Activated B cell treated with CpG ODN at 0.5 μM for 24 hours (primary cell): Measurements from ENCODE around the gene SRD5A3. TPM values are rescaled to one million over a fixed set of nuclear protein-coding genes. Genes with fewer than 3 reads are reported as not detected.
"Not testable (repeated sequence)": the region's sequence is repeated elsewhere in the genome, so short reads cannot be mapped to it uniquely, and the experiment has no call there.

Experiments used
- ATAC-seq: fragments of 200-7000 bp; cut with Tn5 transposase; one replicate; pipeline ENCODE4 v1.10.0; 2021; ENCODE audit warnings: low read depth, mild to moderate bottlenecking, moderate library complexity
- CTCF ChIA-PET: fragments of 350-600 bp; sonication (Branson Sonifier 250); formaldehyde crosslinking; loops from one replicate; lab custom pipeline; 2021; ENCODE audit warnings: antibody characterized with exemption; lab: Charles Lee
- POLR2A ChIA-PET: fragments of 350-600 bp; sonication (Branson Sonifier 250); formaldehyde crosslinking; loops from one replicate; lab custom pipeline; 2021; ENCODE audit warnings: antibody characterized with exemption; lab: Charles Lee
- DNase-seq: peaks from one replicate; pipeline ENCODE4 v3.0.0; 2022
- H3K27ac Mint-ChIP-seq: one replicate; pipeline ENCODE4 v1.8.0; 2020; ENCODE audit warnings: mixed read lengths
- H3K27me3 Mint-ChIP-seq: one replicate; pipeline ENCODE4 v1.8.0; 2021; ENCODE audit warnings: mixed read lengths
- H3K36me3 Mint-ChIP-seq: one replicate; pipeline ENCODE4 v1.8.0; 2021; ENCODE audit warnings: low read depth, mixed read lengths
- H3K4me1 Mint-ChIP-seq: one replicate; pipeline ENCODE4 v1.8.0; 2021; ENCODE audit warnings: mixed read lengths
- H3K4me3 Mint-ChIP-seq: one replicate; pipeline ENCODE4 v1.8.0; 2020; ENCODE audit warnings: mild to moderate bottlenecking, mixed read lengths
- H3K9me3 Mint-ChIP-seq: one replicate; pipeline ENCODE4 v1.8.0; 2020; ENCODE audit warnings: mixed read lengths
- intact Hi-C: fragments of 100-400 bp; cut with micrococcal nuclease; formaldehyde crosslinking; loops from one replicate; pipeline ENCODE4 v1.15.1; 2024
- total RNA-seq: library from RNA; stranded (reverse); gene quantifications from 2 replicates; pipeline ENCODE4 v1.2.3, GENCODE V29; 2022
- TF ChIP-seq, protein P1 (sequence below): fragments of 200-600 bp; IDR thresholded peaks from one replicate; pipeline ENCODE4 v1.8.0; 2022; ENCODE audit warnings: antibody characterized with exemption, mild to moderate bottlenecking

Gene SRD5A3
- total RNA-seq, 1 donor from 2014 or later = 5.7 TPM

DNA sequence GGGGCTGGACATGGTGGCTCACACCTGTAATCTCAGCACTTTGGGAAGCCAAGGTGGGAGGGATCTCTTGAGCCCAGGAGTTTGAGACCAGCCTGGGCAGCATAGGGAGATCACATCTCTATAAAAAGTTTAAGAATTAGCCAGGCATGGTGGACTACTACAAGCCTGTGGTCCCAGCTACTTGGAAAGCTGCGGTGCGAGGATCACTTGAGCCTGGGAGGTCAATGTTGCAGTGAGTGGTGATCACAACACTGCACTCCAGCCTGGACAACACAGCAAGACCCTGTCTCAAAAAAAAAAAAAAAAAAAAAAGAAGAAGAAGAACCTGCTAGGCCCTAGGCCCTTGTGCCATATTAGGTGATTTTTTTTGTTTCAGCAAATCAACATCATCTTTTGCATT is 12.2 kb downstream of the SRD5A3 start:
- H3K36me3 Mint-ChIP-seq = peaks cover 2% of the 10 kb centered on the region
- ATAC-seq (no peak), DNase-seq (no peak)
- ChIA-PET CTCF (no interaction called here), POLR2A (interaction anchor here (2.4 kb wide), 1 partner anchor 37 kb away, joined by 7 read pairs; the partner anchor contains the start of gene TMEM165)
- no peak overlapping the region for H3K27ac Mint-ChIP-seq
- peaks cover 15% of the 10 kb centered on the region for H3K4me1 Mint-ChIP-seq
- H3K4me3 Mint-ChIP-seq = no peak overlapping the region
- TF ChIP-seq, protein P1, sequence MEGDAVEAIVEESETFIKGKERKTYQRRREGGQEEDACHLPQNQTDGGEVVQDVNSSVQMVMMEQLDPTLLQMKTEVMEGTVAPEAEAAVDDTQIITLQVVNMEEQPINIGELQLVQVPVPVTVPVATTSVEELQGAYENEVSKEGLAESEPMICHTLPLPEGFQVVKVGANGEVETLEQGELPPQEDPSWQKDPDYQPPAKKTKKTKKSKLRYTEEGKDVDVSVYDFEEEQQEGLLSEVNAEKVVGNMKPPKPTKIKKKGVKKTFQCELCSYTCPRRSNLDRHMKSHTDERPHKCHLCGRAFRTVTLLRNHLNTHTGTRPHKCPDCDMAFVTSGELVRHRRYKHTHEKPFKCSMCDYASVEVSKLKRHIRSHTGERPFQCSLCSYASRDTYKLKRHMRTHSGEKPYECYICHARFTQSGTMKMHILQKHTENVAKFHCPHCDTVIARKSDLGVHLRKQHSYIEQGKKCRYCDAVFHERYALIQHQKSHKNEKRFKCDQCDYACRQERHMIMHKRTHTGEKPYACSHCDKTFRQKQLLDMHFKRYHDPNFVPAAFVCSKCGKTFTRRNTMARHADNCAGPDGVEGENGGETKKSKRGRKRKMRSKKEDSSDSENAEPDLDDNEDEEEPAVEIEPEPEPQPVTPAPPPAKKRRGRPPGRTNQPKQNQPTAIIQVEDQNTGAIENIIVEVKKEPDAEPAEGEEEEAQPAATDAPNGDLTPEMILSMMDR = no peak
- H3K27me3 Mint-ChIP-seq = no peaks in the 10 kb centered on the region
- H3K9me3 Mint-ChIP-seq = peaks cover 3% of the 10 kb centered on the region
- intact Hi-C loops = no loop called here

DNA sequence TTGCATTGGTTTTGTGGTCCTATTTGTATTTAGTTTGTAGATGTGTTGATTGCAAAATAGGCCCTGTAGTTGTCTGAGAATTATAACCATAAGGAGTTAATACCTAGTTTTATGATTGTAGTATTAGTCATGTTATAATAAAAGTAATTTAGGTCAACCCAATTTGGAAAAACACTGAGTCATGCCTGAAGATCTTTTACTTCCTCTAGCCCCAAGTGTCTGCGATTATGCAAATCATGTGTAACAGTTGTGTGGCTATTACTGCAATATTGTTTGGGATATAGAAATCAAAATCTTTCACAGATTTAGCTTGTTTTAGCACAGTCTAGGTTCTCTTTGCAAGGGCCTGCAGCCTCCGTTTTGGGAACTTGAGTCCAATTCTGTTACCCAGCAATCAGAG is 12.6 kb downstream of the SRD5A3 start:
- Mint-ChIP-seq H3K36me3 (peaks cover 1% of the 10 kb centered on the region), H3K4me1 (peaks cover 15% of the 10 kb centered on the region), H3K27ac (no peak overlapping the region), H3K9me3 (no peaks in the 10 kb centered on the region), H3K27me3 (no peaks in the 10 kb centered on the region), H3K4me3 (no peak overlapping the region)
- ATAC-seq (peak; percentile 66), DNase-seq (no peak)
- CTCF ChIA-PET = no interaction called here
- intact Hi-C loops = no loop called here
- TF ChIP-seq, protein P1 = no peak
- POLR2A ChIA-PET = interaction anchor here (2.4 kb wide), 1 partner anchor 37 kb away, joined by 7 read pairs; the partner anchor contains the start of gene TMEM165

DNA sequence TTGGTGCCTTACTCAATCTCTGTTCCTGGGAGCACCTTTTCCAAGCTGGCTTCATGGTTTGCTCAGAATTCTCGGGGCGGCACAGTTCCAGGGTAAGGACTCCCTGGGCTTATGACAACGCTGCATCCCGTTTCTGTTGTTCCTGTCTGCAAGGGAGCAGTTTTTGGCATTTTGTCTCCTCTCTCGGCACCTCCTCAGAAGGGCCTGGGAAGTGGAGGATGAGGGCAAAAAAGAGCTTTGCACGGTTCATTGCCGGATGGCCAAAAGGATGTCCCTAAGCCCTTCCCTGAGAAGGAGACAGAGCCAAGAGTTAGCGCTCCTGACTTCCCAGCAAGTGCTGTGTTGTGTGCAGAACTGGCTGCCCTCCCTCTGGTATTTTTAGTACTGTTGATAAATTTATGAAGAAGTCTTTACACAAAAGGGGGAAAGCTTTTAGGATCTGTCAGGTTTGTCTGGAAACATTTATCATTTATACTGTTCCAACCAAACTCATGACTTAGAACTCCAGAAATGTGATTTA is 13.4 kb downstream of the SRD5A3 start:
- TF ChIP-seq, protein P1 = no peak
- DNase-seq = no peak
- no peak overlapping the region for H3K27ac Mint-ChIP-seq
- CTCF ChIA-PET = no interaction called here
- intact Hi-C loops = no loop called here
- H3K9me3 Mint-ChIP-seq = no peaks in the 10 kb centered on the region
- POLR2A ChIA-PET = interaction anchor here (1.4 to 2.4 kb wide), 2 partner anchors 14 to 36 kb away, joined by 6 to 7 read pairs; partner anchors contain the start of genes SRD5A3 and TMEM165
- no peak for ATAC-seq
- peaks cover 15% of the 10 kb centered on the region for H3K4me1 Mint-ChIP-seq
- no peaks in the 10 kb centered on the region for H3K36me3 Mint-ChIP-seq
- no peaks in the 10 kb centered on the region for H3K27me3 Mint-ChIP-seq
- H3K4me3 Mint-ChIP-seq = no peak overlapping the region

DNA sequence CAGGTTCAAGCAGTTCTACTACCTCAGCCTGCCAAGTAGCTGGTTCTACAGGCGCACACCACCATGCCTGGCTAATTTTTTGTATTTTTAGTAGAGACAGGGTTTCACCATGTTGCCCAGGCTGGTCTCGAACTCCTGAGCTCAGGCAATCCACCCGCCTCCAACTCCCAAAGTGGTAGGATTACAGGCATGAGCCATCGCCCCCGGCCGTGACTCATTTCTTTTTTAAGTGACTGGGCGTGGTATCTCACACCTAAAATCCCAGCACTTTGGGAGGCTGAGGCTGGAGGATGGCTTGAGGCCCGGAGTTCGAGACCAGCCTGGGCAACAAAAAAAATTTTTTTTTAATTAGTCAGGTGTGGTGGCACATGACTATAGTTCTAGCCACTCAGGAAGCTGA is 16.9 kb downstream of the SRD5A3 start:
- ATAC-seq, DNase-seq, H3K4me3 Mint-ChIP-seq, intact Hi-C loops, POLR2A ChIA-PET, H3K27ac Mint-ChIP-seq, H3K27me3 Mint-ChIP-seq, CTCF ChIA-PET, H3K36me3 Mint-ChIP-seq, H3K9me3 Mint-ChIP-seq: not testable (repeated sequence)
- peaks cover 14% of the 10 kb centered on the region for H3K4me1 Mint-ChIP-seq

DNA sequence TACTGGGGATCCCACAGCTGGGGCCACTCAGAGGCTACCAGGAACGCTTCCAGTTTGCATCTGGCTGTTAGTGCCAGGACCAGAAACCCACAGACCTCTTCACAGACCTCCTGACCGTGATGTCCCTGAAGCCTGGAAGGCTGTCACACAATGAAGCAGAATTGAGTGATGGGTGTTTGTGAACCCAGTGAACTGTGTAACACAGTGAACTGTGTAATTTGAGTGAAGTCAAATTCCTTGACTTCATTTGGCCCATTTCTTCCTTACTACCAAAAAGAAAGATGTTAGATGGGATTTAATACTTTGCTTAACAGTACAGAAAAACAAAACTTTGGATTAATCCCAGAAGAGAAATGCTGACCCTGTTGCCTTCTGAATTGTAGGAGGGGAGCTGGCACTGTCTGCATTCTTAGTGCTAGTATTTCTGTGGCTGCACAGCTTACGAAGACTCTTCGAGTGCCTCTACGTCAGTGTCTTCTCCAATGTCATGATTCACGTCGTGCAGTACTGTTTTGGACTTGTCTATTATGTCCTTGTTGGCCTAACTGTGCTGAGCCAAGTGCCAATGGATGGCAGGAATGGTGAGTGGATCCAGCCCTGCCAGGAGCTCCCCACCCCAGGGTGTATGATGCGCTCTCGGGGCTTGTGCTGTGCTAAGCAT is 17.8 kb downstream of the SRD5A3 start:
- CTCF ChIA-PET = no interaction called here
- H3K27ac Mint-ChIP-seq = no peak overlapping the region
- no peak overlapping the region for H3K4me3 Mint-ChIP-seq
- DNase-seq (no peak), ATAC-seq (no peak)
- TF ChIP-seq, protein P1 = no peak
- no peaks in the 10 kb centered on the region for H3K27me3 Mint-ChIP-seq
- POLR2A ChIA-PET = no interaction called here
- H3K36me3 Mint-ChIP-seq = no peaks in the 10 kb centered on the region
- intact Hi-C loops = no loop called here
- no peaks in the 10 kb centered on the region for H3K9me3 Mint-ChIP-seq
- peaks cover 6% of the 10 kb centered on the region for H3K4me1 Mint-ChIP-seq
